ENCODE results near the gene DSTN.
A peak's percentile ranks its signal among the peaks of the same experiment; 100 is the strongest.

DSTN gene

GRCh38 chr20:17569616-17570346, at the start of gene DSTN:
DSTN (plus strand) TSS chr20:17570075; CDS start chr20:17570209, 134 bp downstream.
- DNase-seq (ENCODE audit: low spot score), result peak; percentile 84

DNA sequence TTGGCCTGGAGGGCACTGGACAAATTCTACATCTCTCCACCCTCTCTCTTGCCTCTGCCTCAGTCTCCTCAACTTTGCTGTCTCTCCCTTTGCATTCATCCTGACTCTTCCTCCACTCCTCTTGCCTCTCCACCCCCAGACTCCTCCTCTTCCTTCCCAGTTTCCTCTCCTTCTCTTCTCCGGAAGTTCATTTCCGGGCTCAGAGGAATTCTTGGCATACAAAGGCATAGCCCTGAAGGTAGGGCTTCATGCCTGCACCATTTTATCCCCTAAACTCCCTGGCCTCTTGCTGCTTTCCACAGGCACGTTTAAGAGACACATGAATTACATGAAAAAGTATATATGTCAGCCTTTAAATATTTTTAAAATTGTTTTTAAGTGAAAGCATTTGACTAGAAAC, 49.3 kb upstream of the DSTN start:
- DNase-seq (ENCODE audit: low spot score), result no peak

DNA sequence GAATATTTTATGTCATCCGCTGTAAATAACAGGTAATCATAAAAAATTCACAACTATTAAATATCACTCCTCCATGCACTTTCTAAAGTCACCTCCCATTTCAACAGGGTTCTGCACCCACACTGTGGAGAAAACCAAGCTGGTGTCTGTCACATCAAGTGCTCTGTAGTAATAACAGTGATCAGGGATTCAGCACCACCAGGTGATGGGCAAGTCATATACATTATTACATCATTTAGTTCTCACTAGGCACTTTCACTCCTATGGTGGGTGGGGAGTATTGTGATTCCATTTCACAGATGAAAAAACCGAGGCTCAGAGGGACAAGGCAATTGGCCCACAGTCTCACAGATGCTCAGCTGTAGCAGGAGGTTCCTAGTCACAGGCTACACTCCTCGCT, 47.3 kb upstream of the DSTN start:
- DNase-seq (ENCODE audit: low spot score), result no peak

GRCh38 chr20:17523326-17523725, 46.5 kb upstream of the DSTN start:
- no peak for DNase-seq (ENCODE audit: low spot score)

- no peak for DNase-seq (ENCODE audit: low spot score)
These were observed 45.3 kb upstream of the DSTN start for GRCh38 chr20:17524560-17524959.

DNA sequence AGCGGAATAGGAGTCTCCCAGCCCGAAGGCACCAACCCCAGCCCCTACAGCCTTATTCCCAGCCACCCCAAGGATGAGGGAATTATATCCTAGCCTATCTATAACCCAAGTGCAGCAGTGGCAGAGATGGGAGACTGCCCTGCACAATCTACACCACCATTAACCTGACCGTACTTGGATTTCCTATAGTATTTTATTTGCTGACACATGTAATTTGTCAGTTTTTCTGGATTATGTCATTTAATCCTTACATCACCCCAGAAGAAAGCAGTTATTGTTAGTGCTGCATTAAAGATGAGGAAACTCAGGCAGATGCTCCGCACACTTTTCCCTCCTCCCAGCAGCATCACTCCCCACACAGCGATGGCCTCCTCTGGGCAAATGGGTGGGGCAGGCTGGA, 44.7 kb upstream of the DSTN start:
- DNase-seq (ENCODE audit: low spot score), result no peak

GRCh38 chr20:17525650-17526049, 44.2 kb upstream of the DSTN start:
- peak; percentile 12 for DNase-seq (ENCODE audit: low spot score)

- DNase-seq (ENCODE audit: low spot score), result no peak
These were observed 40.3 kb upstream of the DSTN start for GRCh38 chr20:17529586-17529985.

- no peak for DNase-seq (ENCODE audit: low spot score)
These were observed 39.7 kb upstream of the DSTN start for GRCh38 chr20:17530153-17530552.

GRCh38 chr20:17530716-17531664, 38.9 kb upstream of the DSTN start, which contains the start of gene BFSP1:
BFSP1 (minus strand) TSS chr20:17531379; CDS start chr20:17531329, 50 bp downstream.
- DNase-seq (ENCODE audit: low spot score), result peak; percentile 21

GRCh38 chr20:17531665-17532025, 38.2 kb upstream of the DSTN start:
- no peak for DNase-seq (ENCODE audit: low spot score)

DNA sequence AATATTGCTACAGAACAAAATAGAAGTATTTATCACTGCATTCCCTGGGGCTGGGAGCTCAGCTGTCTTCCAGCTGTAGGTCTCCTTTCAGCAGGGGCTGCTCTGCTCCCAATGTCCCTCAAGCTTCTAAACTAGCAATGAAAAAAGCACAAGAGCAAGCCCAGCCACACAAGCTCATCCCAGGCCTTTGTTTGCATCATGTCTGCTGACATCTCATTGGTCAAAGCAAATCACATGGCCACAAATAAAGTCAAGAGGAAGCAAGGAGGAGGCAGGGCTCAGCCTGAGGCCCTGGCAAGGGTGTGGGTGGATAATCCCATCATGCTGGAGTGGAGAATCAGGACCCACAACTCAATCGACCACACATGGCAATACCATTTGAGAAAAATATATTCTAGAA, 36.5 kb upstream of the DSTN start:
- DNase-seq (ENCODE audit: low spot score), result no peak

DNA sequence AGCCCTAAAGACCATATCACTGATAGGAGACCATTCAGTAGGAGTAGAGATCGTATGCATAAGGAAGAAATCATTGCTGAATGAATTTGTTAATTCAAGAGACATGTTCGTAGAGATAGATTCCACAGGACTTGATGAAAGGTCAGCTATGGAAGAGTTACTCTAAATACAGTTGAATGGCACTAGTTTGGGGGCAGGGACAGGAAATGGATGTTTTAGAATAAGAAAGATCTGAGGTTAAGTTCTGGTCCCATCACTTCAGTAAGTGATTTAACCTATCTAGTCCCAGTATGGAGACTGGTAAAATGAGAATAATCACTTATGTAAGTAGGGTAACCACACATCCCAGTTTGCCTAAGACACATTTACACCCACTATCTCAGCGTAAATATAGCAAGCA, 35.8 kb upstream of the DSTN start:
- DNase-seq (ENCODE audit: low spot score), result no peak

DNA sequence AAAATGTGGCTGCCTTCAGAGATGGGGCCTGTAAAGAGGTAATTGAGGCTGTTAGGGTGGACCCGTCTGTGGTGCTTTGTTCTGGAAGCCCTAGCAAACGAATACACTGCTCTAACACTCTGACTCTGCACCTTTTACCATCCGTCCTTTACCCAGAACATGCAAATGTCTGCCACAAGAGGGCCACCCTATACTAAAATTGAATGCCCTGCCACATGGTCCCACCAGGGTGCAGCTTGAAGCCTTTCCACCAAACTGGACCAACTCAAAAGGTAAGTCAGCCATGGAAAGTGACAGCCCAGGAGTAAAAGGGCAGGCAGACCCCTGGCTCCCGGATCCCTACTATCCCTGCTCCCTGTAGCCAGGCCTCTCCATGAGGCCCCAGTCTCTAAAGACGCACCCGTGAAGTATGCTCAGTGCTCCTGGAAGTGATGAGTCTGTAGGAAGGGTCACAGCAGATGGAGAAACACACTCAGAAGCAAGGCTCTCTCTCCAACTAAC, 32.9 kb upstream of the DSTN start:
- DNase-seq (ENCODE audit: low spot score), result peak; percentile 69

DNA sequence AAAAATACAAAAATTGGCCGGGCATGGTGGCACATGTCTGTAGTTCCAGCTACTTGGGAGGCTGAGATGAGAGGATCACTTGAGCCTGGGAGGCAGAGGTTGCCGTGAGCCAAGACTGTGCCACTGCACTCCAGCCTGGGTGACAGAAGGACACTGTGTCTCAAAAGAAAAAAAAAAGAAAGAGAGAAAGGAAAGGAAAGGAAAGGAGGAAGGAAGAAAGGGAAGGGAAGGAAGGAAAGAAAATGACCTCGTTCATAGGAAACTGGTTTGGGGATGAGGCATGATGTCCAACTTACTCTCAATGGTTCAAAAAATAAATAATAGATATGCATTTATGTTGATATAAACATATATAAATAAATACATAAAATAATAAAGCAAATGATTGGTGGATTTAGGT, 31.9 kb upstream of the DSTN start:
- no peak for DNase-seq (ENCODE audit: low spot score)

- no peak for DNase-seq (ENCODE audit: low spot score)
These were observed 31.2 kb upstream of the DSTN start for GRCh38 chr20:17538517-17539170.

DNA sequence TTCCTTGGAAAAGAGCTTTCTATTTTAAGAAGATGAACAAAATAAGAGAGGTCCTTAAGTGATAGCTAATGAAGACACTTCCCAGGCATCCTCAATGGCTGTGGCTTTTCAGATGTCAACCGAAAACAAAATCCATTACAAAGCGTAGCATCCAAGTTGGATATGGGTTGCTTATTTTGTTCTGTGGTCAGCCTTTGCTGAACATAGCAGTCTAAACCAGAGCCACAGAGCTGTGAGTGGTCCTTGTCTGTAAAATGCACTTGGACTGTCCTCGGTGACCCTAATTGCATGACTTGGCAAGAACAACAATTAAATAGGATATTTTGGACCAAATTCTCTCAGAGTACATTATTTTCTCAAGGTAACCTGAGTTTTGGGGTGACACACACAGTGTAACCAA, 28.3 kb upstream of the DSTN start:
- DNase-seq (ENCODE audit: low spot score), result no peak

DNA sequence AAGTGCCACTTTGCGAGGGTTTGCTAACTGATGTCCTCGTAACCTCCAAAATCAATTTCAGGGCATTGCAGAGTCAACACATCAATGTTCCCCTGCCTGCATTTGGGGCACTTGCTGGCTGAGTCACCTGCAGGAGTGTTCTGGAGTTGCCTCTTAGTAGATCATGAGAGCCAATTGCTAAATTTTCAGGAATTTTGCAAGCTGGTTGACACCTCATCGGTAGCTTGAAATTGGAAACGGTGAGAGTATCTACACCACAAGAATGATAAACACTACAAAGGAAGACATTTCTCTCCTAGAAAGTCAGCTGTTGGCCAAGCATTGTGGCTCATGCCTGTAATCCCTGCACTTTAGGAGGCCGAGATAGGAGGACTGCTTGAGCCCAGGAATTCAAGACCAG, 27.9 kb upstream of the DSTN start:
- no peak for DNase-seq (ENCODE audit: low spot score)

DNA sequence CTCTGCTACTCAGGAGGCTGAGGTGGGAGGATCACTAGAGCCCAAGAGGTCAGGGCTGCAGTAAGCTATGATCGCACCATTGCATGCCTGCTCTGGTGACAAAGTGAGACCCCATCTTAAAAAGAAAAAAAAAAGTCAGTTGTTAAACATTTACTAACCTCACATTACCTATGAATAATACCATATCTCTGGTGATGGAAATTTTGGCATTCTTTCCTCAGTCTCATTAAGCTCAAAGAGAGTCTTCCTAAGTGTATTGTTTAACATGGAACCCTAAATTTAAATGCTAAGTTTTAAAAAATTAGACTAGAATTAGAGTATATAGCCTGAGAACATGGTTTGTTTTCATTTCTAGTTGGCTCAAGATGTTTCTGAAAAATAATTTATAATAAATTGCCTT, 27.4 kb upstream of the DSTN start:
- no peak for DNase-seq (ENCODE audit: low spot score)

GRCh38 chr20:17542993-17543412, 26.9 kb upstream of the DSTN start:
- DNase-seq (ENCODE audit: low spot score), result no peak

DNA sequence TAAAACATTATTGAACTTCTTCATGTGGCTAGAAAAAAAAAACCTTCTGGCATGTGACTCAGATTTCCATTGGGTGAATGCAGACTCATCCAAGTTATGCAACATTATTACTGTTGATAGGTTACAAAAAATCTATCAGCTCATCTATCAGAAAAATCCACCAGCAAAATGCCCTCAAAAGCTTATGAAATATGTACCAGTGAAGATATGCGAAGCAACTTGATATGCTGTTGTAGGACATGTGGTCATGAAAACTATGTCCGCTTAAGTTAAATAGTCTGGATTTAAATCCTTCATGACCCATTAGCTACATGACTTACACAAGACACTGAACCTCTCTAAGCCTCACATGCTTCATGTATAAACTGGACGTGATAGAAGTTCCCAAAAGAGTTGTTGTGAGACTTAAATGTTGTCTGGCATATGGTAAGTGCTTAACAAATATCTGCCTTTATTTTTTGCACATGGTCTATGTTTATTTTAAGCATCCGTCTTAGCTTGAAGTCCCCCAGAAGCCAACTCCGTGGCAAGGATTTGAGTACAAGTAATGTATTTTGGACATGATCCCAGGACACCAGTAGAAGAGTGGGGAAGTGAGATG, 26.2 kb upstream of the DSTN start:
- no peak for DNase-seq (ENCODE audit: low spot score)

DNA sequence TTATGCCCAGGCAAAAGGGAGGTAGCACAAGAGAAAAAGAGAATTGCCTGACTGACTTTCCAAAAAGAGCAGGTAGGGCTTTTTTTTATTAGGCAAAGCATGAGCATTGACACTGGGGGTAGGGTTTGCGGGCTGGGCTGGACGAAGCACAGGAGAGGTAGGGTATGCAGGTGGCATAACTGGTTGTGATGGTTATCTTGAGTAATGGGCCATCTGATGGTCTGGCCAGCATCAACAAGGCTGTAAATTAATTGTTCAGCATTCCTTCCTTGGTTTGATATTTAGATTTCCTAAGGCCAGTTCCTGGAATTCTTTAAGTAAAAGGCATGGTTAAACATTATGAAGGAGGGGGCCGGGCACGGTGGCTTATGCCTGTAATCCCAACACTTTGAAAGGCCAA, 24.7 kb upstream of the DSTN start:
- DNase-seq (ENCODE audit: low spot score), result no peak

All from CD4-positive, alpha-beta T cell treated with Interleukin-6 at 100 ng/mL for 8 hours (primary cell).